HG02973 (cell line): ENCODE measurements around the gene ARAP1.

Experiments used
- ATAC-seq: cut with Tn5 transposase; IDR thresholded peaks from one replicate; pipeline ENCODE4 v1.9.1; 2021; ENCODE audit warnings: moderate library complexity; ENCODE audit not compliant: unreplicated experiment

ARAP1 gene

GRCh38 chr11:72725724-72726028 lies 26.5 kb downstream of the ARAP1 start:
- no peak for ATAC-seq

- ATAC-seq = no peak
These were observed 27.1 kb downstream of the ARAP1 start for GRCh38 chr11:72724851-72725723.

- no peak for ATAC-seq
These were observed 28.1 kb downstream of the ARAP1 start for GRCh38 chr11:72724021-72724551.

GRCh38 chr11:72723508-72723907 lies 28.7 kb downstream of the ARAP1 start:
- no peak for ATAC-seq

- peak; percentile 69 for ATAC-seq
These were observed 30.0 kb downstream of the ARAP1 start for GRCh38 chr11:72722050-72722748.

- ATAC-seq = no peak
These were observed 30.5 kb downstream of the ARAP1 start for GRCh38 chr11:72721689-72722049.

GRCh38 chr11:72721276-72721675 lies 30.9 kb downstream of the ARAP1 start:
- ATAC-seq = no peak

GRCh38 chr11:72720784-72721183 lies 31.4 kb downstream of the ARAP1 start:
- ATAC-seq = no peak

GRCh38 chr11:72720047-72720446 lies 32.2 kb downstream of the ARAP1 start:
- no peak for ATAC-seq

- no peak for ATAC-seq
These were observed 32.7 kb downstream of the ARAP1 start for GRCh38 chr11:72719551-72719950.

GRCh38 chr11:72719144-72719543 lies 33.1 kb downstream of the ARAP1 start:
- ATAC-seq = no peak

GRCh38 chr11:72718101-72718501 lies 34.1 kb downstream of the ARAP1 start:
- ATAC-seq = no peak

GRCh38 chr11:72716788-72717435 lies 35.3 kb downstream of the ARAP1 start:
- ATAC-seq = no peak

- ATAC-seq = no peak
These were observed 35.9 kb downstream of the ARAP1 start for GRCh38 chr11:72716290-72716689.

GRCh38 chr11:72712841-72713240 lies 39.4 kb downstream of the ARAP1 start:
- no peak for ATAC-seq

GRCh38 chr11:72712168-72712751 lies 39.9 kb downstream of the ARAP1 start:
- no peak for ATAC-seq

GRCh38 chr11:72711141-72711540 lies 41.1 kb downstream of the ARAP1 start:
- no peak for ATAC-seq

GRCh38 chr11:72710278-72710677 lies 41.9 kb downstream of the ARAP1 start:
- ATAC-seq = no peak

- ATAC-seq = no peak
These were observed 42.5 kb downstream of the ARAP1 start for GRCh38 chr11:72709478-72710238.

GRCh38 chr11:72707032-72707431 lies 45.2 kb downstream of the ARAP1 start:
- ATAC-seq = no peak

GRCh38 chr11:72706579-72706978 lies 45.6 kb downstream of the ARAP1 start:
- no peak for ATAC-seq
